Peyer's patch (tissue), 4 donors: ENCODE measurements around the gene UNC50.

ENCODE experiments used
- POLR2A ChIP-seq, 2 donors: fragments of 450-650 bp; IDR thresholded peaks; one replicate each; pipeline ENCODE4 v1.5.1; 2017; ENCODE audit warnings: antibody characterized with exemption in 2 of 2, mild to moderate bottlenecking in 2 of 2, moderate library complexity in 2 of 2
- TF ChIP-seq, protein P1 (sequence below), 6 experiments: fragments of 450-650 bp in 4 of 6; fragments of 200-600 bp in 2 of 6; sonication (generic) in 1 of 6; IDR thresholded peaks; one replicate each; pipeline ENCODE4 v1.5.1; 2017 to 2019; ENCODE audit warnings: antibody characterized with exemption in 6 of 6, mild to moderate bottlenecking in 3 of 6, moderate library complexity in 1 of 6

GRCh38 chr2:98568161-98568956 lies 40.0 kb upstream of the UNC50 start:
- TF ChIP-seq, protein P1, sequence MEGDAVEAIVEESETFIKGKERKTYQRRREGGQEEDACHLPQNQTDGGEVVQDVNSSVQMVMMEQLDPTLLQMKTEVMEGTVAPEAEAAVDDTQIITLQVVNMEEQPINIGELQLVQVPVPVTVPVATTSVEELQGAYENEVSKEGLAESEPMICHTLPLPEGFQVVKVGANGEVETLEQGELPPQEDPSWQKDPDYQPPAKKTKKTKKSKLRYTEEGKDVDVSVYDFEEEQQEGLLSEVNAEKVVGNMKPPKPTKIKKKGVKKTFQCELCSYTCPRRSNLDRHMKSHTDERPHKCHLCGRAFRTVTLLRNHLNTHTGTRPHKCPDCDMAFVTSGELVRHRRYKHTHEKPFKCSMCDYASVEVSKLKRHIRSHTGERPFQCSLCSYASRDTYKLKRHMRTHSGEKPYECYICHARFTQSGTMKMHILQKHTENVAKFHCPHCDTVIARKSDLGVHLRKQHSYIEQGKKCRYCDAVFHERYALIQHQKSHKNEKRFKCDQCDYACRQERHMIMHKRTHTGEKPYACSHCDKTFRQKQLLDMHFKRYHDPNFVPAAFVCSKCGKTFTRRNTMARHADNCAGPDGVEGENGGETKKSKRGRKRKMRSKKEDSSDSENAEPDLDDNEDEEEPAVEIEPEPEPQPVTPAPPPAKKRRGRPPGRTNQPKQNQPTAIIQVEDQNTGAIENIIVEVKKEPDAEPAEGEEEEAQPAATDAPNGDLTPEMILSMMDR (IDR thresholded peaks at IDR 0.05), result no peak
- TF ChIP-seq POLR2A (IDR thresholded peaks at IDR 0.05), result no peak
